Skeletal muscle cell (primary cell): ENCODE measurements around the gene GPR35.

Experiments used
- DNase-seq: peaks from one replicate; pipeline ENCODE4 v3.0.0-alpha.2; 2010; ENCODE audit warnings: low read depth
- H3K4me3 ChIP-seq: 2 replicates; pipeline ENCODE4 v1.5.1; 2011; ENCODE audit warnings: low read depth, mild to moderate bottlenecking, control low read depth, low read length, moderate library complexity

GPR35 gene

GRCh38 chr2:240619506-240620148 lies 5.7 kb upstream of the GPR35 start:
- no peak for DNase-seq
- no peak overlapping the region for H3K4me3 ChIP-seq

GRCh38 chr2:240620149-240620731 lies 5.0 kb upstream of the GPR35 start:
- DNase-seq, result no peak
- no peak overlapping the region for H3K4me3 ChIP-seq

- no peak overlapping the region for H3K4me3 ChIP-seq
- no peak for DNase-seq
Measured at GRCh38 chr2:240620859-240621258, 4.4 kb upstream of the GPR35 start.

GRCh38 chr2:240622060-240622411 lies 3.2 kb upstream of the GPR35 start:
- DNase-seq, result no peak
- H3K4me3 ChIP-seq, result no peak overlapping the region

GRCh38 chr2:240622531-240623235 lies 2.6 kb upstream of the GPR35 start:
- no peak for DNase-seq

GRCh38 chr2:240623531-240624010 lies 1.7 kb upstream of the GPR35 start:
- DNase-seq, result no peak
- H3K4me3 ChIP-seq, result no peak overlapping the region

More at GRCh38 chr2:240622531-240623235, 2.6 kb upstream of the GPR35 start:
- no peak overlapping the region for H3K4me3 ChIP-seq

- no peak for DNase-seq
- no peak overlapping the region for H3K4me3 ChIP-seq
Measured at GRCh38 chr2:240624011-240624949, 1.0 kb upstream of the GPR35 start.

GRCh38 chr2:240626531-240627300 lies 1.4 kb downstream of the GPR35 start:
- DNase-seq, result no peak
- no peak overlapping the region for H3K4me3 ChIP-seq

GRCh38 chr2:240627736-240628506 lies 2.6 kb downstream of the GPR35 start:
- no peak overlapping the region for H3K4me3 ChIP-seq
- DNase-seq, result no peak

GRCh38 chr2:240628507-240628807 lies 3.2 kb downstream of the GPR35 start:
- no peak overlapping the region for H3K4me3 ChIP-seq
- no peak for DNase-seq

- DNase-seq, result no peak
- H3K4me3 ChIP-seq, result no peak overlapping the region
Measured at GRCh38 chr2:240628808-240629618, 3.7 kb downstream of the GPR35 start.

GRCh38 chr2:240629619-240629967 lies 4.3 kb downstream of the GPR35 start:
- no peak overlapping the region for H3K4me3 ChIP-seq
- no peak for DNase-seq

GRCh38 chr2:240629968-240630770 lies 4.9 kb downstream of the GPR35 start:
- no peak for DNase-seq
- no peak overlapping the region for H3K4me3 ChIP-seq

- H3K4me3 ChIP-seq, result no peak overlapping the region
- DNase-seq, result no peak
Measured at GRCh38 chr2:240630771-240631547, 5.7 kb downstream of the GPR35 start.

- no peak for DNase-seq
- H3K4me3 ChIP-seq, result no peak overlapping the region
Measured at GRCh38 chr2:240631548-240632305, 6.4 kb downstream of the GPR35 start.

GRCh38 chr2:240632306-240632721 lies 7.0 kb downstream of the GPR35 start:
- H3K4me3 ChIP-seq, result no peak overlapping the region
- no peak for DNase-seq
